GM19452 (cell line): ENCODE results near the gene ACADL.
"Not testable (repeated sequence)": the region's sequence is repeated elsewhere in the genome, so short reads cannot be mapped to it uniquely, and the experiment has no call there.

Experiments
- ATAC-seq: cut with Tn5 transposase; IDR thresholded peaks from one replicate; pipeline ENCODE4 v1.9.1; 2021; ENCODE audit not compliant: unreplicated experiment

The ACADL gene

GRCh38 chr2:210203147-210203546, 22.1 kb downstream of the ACADL start:
- ATAC-seq = no peak

DNA sequence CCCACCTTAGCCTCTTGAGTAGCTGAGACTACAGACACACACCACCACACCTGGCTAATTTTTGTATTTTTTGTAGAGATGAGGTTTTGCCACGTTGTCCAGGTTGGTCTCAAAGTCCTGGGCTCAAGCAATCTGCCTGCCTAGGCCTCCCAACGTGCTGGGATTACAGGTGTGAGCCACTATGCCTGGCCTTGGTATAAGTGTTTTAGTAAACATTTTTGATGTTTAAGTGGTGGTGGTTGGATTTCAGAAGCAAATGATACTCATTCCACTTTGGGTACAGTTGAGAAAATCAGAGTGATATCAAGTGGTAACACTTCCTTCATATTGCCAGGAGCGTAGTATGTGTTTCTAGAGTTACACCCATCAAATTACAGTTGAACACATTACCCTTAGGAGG, 25.4 kb downstream of the ACADL start:
- ATAC-seq = no peak

DNA sequence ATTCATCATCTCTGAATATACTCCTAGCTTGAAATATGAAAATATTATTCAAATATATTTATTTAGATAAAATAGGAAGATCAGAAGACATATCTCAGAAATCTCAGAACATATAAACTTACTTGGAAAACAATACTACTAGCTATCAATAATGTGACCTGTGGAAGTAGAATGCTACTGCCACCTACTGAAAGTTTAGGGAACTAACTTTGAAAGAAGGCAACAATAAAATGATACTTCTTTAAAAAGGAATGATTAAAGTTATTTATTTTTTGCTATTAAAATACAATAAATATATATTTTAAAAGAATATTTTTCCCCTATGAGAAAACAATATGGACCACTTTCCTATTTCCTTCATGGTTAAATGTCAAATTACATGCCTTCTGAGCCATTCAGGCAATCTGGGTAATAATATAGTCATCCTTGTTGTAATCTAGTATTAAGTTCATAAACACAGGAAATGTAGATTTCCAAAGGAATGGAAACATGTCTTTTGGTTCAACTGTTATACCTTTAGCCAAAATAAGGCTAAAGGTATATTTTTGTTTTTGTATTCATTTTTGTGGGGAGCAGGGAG, 26.0 kb downstream of the ACADL start:
- ATAC-seq = no peak

GRCh38 chr2:210198326-210198725, 26.9 kb downstream of the ACADL start:
- ATAC-seq = no peak

DNA sequence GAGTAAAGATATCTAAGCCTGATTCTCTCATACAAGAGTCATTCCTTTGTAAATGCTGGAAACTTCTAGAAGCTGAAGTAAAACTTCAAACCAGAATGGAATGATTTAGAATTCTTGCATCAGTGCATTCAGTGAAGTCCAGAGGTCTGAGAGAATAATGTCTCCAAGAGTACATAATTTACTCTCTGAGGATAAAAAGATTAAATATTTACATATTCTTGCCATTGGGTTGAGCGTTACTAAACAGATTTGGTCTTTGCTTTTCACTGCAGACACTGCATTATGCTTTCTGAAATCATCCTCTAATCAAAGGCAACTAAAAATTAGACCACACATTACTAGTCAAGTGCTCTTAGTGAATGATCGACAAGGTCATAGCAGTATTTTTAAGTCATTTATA, 27.5 kb downstream of the ACADL start:
- no peak for ATAC-seq

DNA sequence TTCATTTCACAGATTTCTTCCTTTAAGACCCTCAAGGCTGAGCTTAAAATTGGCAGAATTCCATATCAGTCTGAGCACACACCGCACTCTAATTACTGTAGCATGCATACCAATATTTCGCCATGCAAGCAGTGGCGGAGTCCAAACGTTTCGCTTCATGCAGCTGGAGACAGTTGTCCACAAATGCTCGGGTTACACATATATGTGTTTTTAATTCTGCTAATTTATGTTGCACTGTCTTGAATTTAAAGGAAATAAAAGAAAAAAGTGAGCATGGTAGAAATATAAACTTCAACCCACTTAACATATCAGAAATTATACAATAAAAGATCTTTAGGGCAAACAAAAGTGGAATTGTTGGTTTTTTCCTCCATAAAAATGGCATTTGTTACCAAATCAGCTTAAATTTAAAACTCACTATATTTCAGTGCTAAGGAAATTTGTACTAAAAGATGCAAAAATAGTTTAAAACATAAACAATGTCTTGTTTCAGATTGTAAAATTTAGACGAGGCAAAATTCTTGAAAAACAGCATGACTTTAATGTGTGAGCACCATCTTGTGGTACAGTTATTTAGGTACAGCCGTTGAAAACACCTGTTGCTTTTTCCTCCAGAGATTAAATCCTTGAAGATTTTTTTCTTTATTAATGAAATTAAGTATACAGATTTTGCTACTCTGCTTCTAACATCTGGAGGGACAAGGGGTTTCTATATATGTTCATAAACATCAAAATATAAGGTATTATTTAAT, 30.0 kb downstream of the ACADL start:
- ATAC-seq = no peak

- peak; percentile 49 for ATAC-seq
These were observed 34.9 kb downstream of the ACADL start for GRCh38 chr2:210190345-210190744.

GRCh38 chr2:210189452-210190138, 35.7 kb downstream of the ACADL start:
- peak; percentile 37 for ATAC-seq

DNA sequence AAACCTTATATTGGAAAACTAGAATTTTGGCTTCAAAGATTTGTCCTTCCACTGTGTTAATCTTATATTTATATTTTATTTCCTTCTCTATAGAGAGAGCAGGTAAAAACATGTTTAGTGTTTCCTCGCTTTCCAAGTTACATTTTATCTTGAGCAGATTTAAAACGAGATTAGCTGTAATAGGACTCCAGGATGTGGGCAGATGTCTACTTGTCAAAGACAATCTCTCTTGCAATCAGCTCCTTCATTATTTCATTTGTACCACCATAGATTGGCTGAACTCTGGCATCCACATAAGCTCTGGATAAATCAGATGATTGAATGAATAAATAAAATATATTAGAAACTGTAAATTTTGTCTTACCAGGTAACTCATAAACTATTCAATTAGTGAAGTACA, 36.5 kb downstream of the ACADL start:
- no peak for ATAC-seq

GRCh38 chr2:210188190-210188589, 37.1 kb downstream of the ACADL start:
- no peak for ATAC-seq

GRCh38 chr2:210183936-210184335, 41.3 kb downstream of the ACADL start:
- ATAC-seq = not testable (repeated sequence)

DNA sequence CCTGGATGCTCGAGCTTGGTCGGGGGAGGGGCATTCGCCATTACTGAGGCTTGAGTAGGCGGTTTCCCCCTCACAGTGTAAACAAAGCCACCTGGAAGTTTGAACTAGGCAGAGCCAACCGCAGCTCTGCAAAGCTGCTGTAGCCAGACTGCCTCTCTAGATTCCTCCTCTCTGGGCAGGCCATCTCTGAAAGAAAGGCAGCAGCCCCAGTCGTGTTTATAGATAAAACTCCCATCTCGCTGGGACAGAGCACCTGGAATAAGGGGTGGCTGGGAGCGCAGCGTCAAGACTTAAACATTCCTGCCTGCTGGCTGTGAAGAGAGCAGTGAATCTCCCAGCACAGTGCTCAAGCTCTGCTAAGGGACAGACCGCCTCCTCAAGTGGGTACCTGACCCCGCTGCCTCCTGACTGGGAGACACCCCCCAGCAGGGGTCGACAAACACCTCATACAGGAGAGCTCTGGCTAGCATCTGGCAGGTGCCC, 43.6 kb downstream of the ACADL start:
- not testable (repeated sequence) for ATAC-seq

GRCh38 chr2:210181033-210181605, 44.1 kb downstream of the ACADL start:
- not testable (repeated sequence) for ATAC-seq

- ATAC-seq = no peak
These were observed 44.8 kb downstream of the ACADL start for GRCh38 chr2:210180477-210180876.

DNA sequence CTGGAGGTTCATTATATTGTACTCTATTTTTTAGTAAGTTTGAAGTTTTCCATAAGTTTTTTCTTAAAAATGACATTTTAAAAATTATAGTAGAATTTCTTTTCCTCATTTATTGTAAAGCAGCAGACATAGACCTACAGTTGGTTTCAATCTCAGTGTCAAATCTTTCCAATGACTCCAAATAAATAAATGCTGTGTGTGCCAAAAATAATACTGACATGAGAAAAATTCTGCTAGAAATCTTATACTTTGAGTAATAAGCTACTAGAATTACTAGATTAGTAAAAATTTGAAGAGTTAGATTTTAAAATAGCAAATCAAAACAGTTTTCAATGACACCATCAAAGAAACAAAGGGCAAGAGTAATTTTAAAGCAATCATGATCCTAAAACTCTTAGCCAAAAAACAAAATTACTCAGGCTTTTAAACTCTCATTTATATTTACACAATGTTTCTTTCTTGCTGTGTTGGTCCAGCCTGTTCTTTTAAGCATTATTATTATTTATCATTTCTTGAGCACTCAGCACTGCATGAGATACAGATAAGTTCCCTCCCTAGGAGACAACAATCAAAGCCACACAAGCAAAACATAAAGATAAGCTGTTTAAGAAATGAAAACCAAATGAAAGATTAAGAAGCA, 45.8 kb downstream of the ACADL start:
- no peak for ATAC-seq

DNA sequence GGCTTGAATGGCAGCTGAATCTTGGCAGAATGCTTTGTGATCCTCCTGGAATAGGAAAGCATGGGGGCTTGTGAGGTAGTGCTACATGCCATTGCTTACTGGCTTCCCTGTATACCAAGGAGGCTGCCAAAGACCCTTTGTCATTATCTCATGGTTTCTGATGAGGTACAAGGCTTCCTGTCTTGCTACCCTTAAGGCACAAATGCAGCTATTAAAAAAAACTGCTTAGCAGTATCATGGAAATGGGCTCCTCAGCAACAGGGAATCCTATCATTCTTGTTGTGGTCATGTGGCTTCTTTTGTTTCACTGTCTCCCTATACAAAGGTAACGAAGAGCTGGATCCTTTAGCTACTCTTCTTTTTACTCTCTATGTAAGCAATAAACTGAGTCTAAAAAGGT, 47.5 kb downstream of the ACADL start:
- no peak for ATAC-seq

DNA sequence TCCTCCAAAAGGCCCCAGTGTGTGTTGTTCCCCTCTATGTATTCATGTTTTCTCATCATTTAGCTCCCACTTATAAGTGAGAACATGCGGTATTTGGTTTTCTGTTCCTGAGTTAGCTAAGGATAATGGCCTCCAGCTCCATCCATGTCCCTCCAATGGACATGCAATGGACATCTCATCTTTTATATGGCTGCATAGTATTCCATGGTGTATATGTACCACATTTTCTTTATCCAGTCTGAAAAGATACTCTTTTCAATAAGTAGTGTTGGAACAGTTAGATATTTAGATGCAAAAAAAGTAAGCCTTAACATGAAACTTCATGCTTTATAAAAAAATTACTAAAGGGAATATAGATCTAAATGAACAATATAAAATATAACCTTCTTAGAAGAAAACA, 48.1 kb downstream of the ACADL start:
- not testable (repeated sequence) for ATAC-seq

- no peak for ATAC-seq
These were observed 51.2 kb downstream of the ACADL start for GRCh38 chr2:210174086-210174485.

DNA sequence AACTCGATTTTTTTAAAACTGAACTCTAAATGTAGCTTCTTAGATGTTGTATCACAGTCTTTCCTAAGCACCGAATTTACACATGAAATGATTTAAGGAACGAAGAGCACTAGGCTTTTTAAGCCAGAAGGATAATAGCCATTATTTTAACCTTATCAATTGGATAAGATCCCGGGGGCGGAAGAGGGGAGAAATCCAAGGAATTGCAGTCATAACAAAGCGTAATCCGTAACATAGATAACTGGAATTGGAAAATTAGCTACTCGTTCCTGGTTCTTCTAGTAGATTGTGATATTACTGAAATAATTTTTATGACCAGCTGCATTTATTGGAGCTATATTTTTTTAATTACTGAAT, 53.0 kb downstream of the ACADL start:
- ATAC-seq = no peak

GRCh38 chr2:210171309-210172218, 53.7 kb downstream of the ACADL start, which contains the start of gene KANSL1L:
Gene KANSL1L, minus strand, starts transcription at chr2:210171409. Its CDS starts 16,827 bp downstream, at chr2:210154582.
- peak; percentile 67 for ATAC-seq
